COLO668 (cell line): ENCODE measurements around the gene NPAS3.
"Not testable (repeated sequence)": the region's sequence is repeated elsewhere in the genome, so short reads cannot be mapped to it uniquely, and the experiment has no call there.

ENCODE experiments used
- DNase-seq: peaks from one replicate; lab custom pipeline; 2025; ENCODE audit not compliant: unreplicated experiment; lab: John Stamatoyannopoulos, UW

NPAS3 gene

DNA sequence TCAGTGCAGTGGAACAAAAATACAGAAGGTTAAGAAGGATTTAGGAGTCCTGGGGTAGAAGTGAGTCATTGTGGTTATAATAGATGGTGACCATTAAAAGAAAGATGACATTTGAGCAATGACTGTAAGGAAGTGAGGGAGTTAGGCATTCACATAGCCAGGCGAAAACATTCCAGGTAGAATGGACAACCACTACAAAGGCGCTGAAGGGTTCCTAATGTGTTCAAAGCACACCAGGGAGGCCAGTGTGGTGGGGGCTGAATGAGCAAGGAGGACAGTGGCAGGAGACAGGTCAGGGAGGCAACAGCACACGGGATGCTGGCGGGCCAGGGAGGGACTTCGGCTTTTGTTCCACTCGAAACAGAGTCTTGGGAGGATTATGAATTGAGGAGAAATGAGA lies 129.9 kb downstream of the NPAS3 start:
- no peak for DNase-seq

GRCh38 chr14:33070475-33070874 lies 131.8 kb downstream of the NPAS3 start:
- DNase-seq: no peak

GRCh38 chr14:33073023-33073422 lies 134.3 kb downstream of the NPAS3 start:
- DNase-seq: no peak

DNA sequence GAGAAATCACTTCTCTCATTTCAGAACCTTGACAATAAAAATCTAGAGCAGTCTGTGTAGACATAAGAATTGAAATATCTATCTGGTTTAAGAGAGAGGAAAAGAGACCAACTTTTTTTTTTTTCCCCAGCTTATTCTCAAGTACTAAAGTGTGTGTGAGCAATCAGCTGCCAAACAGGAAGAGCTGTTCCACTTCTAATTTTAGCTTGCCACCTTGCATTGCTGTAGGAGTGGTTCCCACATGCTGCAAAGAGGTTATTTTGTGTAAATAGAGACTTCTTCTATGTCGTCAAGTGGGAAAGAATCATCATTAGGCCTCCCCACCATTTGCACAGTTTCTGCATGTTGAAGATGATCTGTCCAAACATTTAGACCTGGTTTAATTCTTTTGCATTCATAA lies 142.6 kb downstream of the NPAS3 start:
- DNase-seq: no peak

DNA sequence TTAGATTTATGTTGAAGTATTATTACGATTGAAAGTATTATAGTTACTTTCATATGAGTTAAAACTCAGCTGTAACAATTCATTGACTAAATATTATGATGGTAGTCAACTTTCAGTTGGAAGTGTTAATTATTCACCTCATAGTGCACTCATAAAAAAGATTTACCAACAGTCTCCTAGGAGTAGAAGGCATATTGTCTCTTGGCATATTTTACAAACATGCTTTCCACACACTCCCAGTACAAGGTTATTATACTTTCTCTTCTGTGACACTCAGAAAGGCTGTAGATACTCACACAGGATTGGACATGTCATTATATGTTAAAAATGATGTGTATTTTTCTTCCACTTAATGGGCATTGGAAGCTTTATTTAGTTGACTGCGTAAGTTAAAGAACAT lies 147.1 kb downstream of the NPAS3 start:
- DNase-seq: no peak

GRCh38 chr14:33088274-33088673 lies 149.6 kb downstream of the NPAS3 start:
- DNase-seq: not testable (repeated sequence)

DNA sequence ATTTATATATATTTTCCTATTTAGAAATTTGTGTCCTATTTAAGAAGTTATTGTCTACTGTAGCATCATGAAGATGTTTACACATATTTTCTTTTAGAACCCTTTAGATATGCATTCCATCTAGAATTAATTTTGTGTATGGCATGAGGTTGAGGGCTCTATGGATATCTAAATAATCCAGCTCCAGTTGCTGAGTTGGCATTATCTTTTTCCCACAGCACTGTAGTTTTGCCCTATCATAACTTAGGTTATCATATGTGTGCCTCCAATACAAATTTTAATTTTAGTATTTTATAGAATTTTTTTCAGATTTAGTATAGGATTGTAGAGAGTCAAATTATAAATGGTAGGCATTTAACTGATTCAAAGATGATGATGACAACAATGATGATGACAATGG lies 159.3 kb downstream of the NPAS3 start:
- DNase-seq: no peak

GRCh38 chr14:33103489-33103888 lies 164.8 kb downstream of the NPAS3 start:
- no peak for DNase-seq

GRCh38 chr14:33103966-33104365 lies 165.3 kb downstream of the NPAS3 start:
- DNase-seq: no peak

DNA sequence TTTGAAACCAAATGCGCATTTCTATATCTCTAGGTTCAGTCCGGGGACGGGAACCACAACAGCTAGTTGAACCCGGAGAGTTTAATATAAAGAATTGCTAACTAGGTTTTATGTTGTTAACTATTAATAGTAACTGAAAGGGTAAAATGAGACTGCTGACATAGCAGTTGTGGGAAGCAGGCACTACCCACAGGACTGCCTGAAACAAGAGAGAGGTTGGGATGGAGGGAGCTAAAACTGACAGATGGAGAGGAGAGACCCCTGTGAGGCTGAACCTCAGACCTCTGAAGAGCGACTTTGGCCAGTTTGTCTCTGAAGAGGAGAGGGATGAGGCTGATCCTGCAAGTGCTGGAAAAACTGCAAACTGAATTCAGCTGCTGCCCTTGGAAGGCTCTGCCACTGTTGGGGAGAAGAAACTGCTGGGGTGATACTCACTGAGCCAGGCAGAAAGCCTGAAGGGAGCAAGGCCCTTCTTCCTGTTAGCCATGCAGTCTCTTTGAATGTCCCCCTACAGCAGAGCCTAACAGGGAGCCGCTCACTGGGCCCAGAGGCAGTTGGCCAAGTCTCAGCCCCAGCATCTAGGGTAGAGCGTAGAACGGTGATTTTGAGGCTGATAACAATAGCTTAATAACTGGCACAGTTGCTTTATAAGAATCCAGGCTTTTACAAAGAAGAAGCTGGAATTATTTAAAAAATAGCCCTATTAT lies 172.2 kb downstream of the NPAS3 start:
- DNase-seq: no peak

GRCh38 chr14:33114331-33114730 lies 175.7 kb downstream of the NPAS3 start:
- DNase-seq: no peak

GRCh38 chr14:33118668-33119067 lies 180.0 kb downstream of the NPAS3 start:
- peak; percentile 72 for DNase-seq

DNA sequence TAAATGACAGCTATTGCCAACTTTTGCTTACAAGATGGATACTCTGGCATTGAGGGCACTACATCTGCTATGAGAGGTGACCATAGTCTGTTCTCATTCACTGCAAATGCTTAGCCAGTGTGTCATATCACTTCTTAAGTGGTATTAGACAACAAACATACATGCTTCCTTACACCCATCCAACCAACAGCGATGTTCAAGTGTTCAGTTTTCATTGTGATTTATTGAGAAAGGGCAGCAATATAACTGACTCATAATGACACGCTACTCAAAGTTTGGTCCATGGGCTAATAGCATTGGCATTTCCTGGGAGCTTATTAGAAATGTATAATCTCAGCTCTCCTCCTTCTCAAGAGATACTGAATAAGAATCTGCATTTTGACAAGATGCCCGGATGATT lies 181.7 kb downstream of the NPAS3 start:
- no peak for DNase-seq

DNA sequence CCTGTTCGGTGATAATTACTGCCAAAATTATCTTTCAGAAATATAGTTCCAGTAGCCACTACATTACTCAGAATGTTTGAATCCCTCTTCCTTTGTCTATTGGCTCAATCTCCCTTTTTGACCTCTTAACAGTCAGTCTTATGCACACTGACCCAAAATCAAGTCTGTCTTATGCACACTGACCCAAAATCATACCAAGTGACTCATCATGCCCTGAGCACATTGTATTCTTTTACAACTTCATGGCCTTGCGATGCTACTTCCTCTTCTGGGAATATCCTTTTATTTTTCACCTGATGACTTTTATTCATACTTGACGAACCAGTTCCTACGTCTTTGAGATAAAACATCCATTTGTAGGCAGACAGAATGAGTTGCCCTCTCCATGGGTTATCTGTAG lies 182.3 kb downstream of the NPAS3 start:
- DNase-seq: no peak

DNA sequence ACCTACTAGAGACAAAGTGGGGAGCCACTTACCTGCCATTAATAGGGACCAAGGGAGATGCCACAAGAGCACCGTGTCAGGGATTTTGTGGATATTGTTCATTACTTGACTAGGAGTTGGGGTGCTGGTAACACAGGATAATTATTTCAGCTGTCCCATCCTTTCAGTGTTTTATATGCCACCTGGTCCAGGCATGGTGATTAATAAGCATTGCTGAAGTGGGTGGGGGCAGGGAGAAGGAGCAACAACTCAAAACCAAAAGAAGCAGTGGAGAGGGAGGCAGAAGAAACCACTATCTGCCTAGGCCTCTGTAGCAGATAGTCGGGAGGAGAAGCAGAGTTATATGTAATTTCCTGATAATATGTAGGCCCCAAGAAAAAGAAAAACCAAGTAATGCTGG lies 184.6 kb downstream of the NPAS3 start:
- DNase-seq: no peak

DNA sequence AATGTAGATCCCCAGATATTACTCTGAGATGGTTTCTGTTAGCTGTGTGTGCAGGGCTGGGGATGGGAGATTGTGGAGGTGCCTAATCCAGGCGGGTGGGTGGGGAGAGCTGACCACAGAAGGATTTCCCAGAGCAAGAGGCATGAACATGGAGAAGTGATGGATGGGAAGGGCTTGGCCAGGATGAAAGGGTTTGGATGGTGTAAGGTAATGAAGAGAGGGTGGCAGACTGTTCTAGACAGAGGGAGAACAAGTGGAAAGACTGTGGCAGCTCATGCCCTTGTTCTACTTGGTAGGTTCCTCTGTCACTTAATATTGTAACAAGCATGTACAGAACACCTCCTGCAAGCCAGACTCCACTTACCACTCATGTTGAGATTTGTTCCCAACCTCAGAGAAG lies 187.8 kb downstream of the NPAS3 start:
- no peak for DNase-seq

GRCh38 chr14:33127531-33127930 lies 188.9 kb downstream of the NPAS3 start:
- DNase-seq: no peak

DNA sequence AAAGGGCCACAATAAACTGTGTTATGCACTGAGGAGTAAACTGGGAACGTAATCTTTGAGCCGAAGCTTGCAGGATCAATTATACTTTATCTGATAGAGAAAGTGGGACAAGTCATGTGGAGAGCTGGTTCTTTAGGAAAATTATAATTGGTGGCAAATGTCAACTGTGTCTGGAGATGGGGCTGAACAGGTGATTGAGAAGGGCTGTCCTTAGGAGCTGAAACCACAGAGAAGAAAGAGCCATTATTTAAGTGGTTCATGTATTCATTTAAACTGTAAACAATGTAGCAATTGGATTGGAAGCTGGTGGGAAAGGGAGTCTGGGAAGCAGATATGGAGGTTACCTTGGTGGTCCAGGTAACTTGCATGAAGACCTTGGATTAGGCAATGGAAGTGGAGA lies 193.1 kb downstream of the NPAS3 start:
- no peak for DNase-seq

DNA sequence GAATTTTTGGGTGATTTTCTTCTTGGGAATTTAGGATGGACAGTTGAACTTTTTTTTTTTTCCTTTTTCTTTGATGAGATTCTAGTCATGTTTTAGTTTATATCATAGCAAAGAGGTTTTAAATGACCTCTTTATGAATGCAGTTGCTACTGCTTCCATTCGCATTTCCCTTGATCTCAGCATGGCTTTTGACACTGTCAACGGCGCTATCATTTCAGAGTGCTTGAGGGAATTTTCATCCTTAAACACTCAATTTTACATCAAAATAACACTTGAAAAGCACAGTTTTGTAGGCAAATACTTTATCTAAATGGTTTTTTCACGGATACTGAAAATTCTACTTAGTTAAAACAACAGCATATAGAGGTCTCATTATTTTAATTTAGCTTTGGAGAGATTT lies 195.5 kb downstream of the NPAS3 start:
- no peak for DNase-seq

- no peak for DNase-seq
These were observed 196.3 kb downstream of the NPAS3 start for GRCh38 chr14:33134975-33135374.

DNA sequence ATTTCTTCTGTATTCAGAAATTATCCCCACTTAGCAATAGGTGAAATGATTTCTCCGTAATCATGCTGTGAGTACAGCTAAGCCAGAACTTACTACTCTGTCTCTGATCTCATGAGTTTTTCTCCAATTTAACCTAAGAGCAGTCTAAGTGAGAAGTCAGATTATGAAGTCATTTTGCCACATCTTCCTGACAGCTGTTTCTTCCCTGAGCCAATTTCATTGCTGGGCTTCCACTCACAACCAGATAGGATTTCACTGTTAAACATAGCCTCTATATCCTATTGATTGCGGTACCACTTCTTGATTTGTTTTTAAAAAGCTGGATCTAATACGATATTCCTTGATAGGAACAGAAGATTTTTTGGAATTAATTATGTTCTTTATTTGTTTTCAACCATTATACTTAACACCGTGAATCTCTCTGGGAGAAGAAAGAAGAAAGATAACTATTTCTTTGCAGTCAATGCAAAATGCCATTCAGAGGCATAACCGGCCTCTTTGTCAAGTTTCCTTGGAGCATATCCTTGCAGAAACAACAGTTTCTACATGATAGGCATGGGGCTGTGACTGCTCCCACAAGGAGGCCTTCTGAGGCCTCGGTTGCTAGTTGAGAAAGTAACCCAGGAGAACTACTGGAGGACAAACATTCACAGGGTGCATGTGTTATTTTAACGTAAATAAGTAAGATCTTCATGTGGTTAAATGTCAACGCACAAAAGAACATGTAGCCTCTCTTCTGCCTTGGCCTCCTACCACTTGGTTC lies 212.2 kb downstream of the NPAS3 start:
- no peak for DNase-seq

GRCh38 chr14:33163109-33163508 lies 224.4 kb downstream of the NPAS3 start:
- no peak for DNase-seq

DNA sequence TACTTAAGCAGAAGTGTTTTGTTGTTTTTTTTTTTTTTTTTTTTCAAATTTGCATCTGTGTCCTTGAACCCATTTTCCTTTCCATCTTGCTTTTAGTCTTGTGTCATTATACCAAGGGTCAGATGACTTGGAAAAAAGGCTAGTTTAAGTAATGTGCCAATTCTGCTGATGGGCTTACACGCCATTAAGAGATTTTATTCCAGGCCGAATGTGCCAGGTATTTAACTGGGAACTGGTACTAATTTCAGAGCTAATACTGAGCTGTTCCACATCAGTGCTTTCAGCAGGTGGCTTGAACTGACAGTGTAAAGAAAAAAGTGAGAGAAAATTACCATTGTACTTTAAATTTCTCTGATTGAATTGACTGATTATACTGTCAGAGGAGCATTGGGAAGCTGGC lies 224.9 kb downstream of the NPAS3 start:
- DNase-seq: no peak
